Measurements from ENCODE around the gene ASTL.

Gene ASTL

DNA sequence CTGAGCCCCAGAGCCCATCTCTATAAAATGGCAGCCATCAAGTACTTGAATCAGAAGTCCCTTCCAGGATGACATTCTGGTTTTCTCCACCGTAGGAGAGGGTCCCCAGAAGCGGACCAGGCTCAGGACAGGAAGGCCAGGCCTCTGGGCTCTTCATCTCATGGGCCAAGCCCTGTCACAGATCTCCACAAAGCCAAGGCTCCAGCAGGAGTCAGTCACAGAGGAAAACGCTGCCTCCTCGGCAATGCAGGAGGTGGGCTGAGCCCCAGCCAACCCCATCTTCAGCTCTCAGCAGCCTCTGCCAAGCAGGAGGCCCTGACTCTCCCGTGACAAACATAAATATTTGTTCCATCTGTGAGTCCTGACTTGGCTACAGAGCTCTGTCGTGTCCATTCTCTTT lies 64.1 kb downstream of the ASTL start:
- no peak for FAIRE-seq

DNA sequence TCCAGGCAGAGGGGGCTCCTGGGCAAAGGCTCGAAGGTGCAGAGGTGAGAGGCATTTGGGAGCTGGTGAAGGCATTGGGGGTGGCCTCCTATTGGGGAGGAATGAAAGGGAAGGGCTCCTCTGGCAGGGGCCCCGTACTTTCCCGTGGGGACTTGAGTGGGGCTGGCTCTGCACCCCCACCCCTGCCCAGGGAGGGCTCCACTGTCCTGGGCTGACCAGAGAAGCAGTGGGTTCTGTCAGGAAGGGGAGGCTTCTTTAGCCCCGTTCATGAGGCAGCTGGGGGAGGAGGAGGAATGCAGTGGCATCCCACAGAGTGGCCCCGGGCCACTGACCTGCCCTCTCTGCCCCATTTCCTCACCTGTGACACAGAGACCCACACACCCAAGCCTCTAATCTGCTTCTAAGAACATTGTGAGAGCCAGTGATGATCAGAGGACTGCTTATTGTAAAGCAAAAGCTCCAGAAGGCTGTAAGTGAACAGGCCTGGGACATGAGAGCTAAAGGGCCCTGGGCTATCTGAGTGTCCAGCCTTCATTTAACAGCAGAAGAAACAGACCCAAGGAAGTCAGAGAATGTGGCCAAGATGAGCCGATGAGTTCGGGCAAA lies 65.0 kb downstream of the ASTL start:
- no peak for FAIRE-seq

Measured in islet of Langerhans (tissue), 1 donor.